Retina (tissue), 1 donor: ENCODE measurements around the gene ASTN1.

Experiments used
- DNase-seq: peaks from one replicate; pipeline ENCODE4 v3.0.0-alpha.2; 2016

ASTN1 gene

DNA sequence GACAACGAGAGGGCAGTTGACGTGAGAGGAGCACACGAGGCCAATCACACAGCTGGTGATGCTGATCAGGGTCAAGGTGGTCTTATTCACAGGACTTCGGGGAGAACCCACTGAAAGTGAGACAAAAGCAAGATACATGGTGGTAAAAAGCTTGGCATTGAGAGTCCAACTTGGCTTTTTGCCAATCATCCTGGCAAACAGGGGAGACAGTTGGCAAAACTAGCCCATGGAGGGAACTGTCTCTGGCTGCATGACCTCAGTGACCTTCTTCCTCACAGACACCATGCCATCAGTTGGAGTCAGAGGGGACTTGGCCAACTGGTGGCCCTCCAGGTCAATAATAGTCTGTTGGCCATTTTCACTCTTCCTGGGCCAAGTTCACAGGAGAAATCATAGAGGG, 139.9 kb downstream of the ASTN1 start:
- no peak for DNase-seq

DNA sequence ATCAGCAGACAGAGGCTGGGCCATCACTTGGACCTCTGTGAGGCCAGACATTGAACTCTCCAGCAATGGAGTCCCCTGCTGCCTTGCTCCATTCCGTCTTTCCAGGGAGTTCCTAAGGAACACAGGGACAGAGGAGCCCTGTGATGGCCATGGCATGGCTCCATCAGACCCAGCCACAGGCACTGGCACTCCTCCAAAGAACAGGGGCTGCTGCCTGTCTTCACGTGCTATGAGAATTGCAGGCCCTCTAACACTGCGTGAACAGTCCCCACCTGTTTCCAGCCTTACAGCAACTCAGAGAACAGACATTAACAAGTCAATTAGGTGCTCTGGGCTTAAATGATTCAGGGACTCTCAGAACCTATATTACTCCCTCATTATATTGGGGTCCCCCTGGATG, 140.8 kb downstream of the ASTN1 start:
- no peak for DNase-seq

DNA sequence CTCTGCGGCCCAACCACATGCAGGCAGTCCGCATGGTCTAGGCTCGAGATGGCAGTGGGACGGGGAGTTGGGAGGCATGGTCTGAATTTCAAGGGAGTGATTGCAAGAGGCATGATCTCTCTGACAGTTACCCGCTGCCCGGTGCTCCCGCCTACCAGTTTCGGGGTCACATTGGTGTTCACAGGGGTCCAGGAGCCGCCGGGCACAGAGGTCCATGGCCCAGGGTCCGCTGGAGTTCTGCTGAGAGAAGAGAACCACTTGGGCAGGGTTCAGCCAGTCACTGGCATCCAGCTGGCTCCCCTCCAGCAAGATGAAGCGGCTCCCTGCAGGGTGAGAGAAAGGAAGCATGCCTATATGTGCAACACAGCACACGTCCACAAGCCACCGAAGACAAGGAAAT, 141.3 kb downstream of the ASTN1 start:
- no peak for DNase-seq

DNA sequence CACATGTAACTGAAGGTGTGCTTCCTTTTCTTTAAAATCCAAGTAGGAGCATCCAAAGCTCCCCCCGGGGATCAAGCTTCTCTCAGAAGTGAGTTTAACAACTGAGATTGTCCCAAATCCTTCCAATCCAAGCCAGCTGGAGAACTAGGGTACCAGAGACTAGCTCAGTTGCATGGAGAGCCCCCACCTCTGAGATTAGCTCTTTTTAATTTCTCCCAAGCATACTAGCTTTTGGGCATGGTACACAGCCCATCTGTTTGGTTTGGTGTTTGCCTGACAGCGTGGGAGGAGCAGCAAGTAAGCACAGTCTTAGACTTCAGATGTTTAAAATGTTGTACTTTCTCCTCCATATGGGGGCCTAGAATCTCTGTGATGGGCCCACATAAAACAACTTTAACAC, 142.8 kb downstream of the ASTN1 start:
- no peak for DNase-seq

DNA sequence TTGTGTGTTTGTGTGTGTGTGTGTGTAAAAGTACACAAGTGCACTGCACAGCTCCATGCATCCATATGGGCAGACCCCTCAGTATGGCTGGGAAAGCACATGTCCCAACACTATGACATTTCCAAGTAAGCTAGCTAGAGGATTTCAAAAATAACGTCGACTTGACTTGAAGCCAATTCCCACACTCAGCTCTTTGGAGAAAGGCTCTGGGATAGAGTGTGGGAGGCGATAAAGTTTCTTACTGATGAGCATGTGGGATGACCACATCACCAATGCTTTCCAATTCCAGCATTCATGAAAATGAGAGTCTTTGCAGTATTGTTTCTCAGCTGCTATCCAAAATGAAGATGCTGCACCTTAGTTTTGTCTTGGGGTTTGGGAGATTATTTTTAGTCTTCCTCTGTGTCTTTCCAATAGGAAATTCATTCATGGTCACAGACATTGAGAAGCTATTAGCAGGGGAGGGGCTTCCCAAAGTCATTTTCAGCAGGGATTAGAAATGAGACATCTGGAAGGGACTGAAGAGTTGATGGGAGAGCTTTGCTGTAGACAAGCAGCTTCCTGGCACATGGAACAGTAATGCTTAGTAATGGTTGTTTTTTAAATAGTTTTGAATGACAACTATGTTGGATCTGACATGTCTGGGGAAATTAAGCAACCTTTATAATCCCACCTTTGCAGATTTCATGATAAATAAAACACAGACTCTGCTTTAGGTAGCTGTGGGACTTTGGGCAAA, 143.5 kb downstream of the ASTN1 start:
- no peak for DNase-seq

DNA sequence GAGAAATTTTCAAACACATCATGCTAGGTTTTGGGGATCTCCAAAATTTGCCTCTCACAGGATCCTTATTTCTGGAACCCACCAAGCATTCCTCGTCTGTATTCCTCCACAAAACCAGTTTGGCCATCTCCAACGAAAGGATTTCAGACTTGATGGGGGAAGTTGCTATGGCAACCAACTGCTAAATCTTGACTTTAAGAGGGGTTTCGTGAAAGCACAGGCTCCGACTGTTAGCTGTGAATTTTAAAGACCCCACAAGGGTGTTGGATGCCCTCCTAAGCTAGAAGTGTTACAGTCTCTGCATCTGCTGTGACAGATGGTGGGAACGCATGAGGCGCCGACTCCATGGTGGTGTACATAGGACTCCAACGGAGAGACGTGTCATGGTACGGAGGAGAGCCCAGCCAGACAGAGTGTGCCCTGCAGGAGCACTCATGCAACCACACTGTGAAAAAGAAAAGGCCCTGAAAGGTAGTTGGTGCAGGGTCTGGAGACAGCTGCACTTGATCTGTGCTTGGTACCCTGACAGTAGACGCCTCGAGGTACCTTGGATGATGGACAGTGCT, 147.1 kb downstream of the ASTN1 start:
- no peak for DNase-seq

DNA sequence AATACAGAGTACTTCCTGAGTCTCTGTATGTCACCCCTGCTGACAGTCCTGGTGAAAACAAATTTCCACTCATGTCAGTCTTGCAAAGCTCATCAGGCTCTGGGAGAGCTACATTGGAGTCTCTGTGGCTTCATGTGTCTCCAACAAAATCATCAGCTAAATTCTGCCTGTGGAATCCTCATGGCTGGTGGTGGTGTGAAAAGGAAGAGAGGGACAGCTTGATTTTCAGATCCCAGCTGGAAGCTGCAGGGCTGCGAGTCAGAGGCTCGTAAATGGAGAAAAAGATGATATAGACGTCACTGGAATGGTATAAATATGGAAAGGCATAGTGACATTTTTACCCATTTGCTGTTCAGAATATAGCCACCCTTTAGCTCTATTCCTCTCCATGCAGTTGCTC, 150.2 kb downstream of the ASTN1 start:
- no peak for DNase-seq

DNA sequence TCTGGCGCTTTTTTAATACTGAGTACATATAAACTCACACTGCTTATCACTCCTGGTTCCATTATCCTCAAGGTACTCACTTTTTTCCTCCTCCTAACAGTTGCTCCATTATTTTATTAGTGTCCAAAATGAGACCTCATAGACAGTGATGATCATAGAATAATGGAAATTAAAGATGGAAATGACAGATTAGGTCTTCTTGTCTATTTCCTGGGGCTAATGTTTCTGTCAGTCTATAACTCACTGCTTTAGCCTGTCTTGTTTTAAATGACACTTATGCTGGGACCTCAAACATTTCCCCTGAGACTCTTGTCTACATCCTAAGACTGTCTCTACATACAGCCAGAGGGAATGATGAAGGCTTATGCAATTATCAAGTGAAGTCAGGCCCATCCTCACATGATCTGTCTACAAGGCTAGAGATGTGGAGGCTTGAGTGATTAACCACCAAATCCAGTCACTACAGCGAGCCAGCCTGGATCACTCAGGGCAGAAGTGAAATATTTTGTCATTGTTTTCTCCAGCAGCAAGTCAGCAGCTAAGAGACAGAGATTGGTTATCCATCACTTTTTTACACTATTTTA, 152.1 kb downstream of the ASTN1 start:
- no peak for DNase-seq

DNA sequence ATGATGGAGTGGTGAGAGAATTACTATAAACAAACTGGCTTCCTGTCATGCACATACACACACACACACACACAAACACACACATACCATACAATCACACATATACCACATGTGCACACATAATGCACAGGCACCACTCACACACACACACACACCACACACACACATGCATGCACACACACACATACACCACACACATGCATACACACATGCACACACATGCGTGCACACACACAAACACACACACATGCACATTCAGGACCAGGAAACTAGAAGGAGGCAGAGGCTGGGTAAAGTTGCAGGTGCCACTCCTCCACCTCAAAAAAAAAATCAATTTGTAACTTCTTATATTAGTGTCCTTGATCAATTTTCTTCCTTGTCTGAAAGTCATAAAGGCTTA, 153.0 kb downstream of the ASTN1 start:
- no peak for DNase-seq

DNA sequence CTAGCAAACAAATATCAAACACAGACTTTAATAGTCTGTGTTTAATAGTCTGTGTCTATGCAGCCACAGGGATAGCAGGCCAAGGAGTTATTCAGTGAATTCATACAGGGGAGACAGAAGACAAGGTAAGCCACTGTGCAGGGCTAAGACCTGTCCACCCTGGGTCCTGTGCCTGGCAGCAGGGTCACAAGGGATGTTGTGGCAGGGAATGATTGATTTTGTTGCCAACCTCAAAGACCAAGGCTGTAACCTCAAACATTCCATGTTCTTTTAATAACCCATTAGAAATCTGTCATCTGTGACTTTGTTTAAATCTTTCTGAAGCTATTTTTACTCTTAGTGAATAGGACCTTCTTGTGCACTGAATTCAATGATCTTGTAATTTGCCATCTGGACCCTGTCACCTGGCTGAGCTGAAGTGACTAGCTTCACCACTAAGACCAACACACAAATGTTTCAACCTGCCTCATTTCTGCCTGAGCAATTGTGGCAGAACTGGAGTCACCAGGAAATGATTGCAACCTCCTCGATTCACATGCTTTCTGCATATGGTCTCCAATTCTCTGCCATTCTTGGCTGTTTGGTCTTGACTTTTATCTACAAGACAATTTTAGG, 154.2 kb downstream of the ASTN1 start:
- DNase-seq, result no peak

DNA sequence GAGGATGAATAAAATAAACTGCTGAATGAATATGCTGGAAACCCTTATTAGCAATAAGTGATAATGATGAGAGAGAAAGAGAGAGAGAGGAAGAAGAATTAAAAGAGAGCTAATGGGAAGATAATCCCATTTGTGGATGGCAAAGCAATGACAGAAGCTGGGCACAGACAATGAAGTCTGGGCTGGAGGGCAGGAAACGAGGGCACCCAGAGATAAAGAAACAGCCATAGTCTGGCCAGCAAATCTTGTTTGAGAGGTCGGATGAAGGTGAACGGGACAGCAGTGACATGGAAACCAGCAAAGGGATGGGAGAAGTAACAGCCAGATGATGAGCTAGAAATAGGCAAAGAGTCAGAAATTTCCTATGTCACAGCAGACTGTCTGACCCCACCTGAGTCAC, 155.9 kb downstream of the ASTN1 start:
- DNase-seq, result no peak

DNA sequence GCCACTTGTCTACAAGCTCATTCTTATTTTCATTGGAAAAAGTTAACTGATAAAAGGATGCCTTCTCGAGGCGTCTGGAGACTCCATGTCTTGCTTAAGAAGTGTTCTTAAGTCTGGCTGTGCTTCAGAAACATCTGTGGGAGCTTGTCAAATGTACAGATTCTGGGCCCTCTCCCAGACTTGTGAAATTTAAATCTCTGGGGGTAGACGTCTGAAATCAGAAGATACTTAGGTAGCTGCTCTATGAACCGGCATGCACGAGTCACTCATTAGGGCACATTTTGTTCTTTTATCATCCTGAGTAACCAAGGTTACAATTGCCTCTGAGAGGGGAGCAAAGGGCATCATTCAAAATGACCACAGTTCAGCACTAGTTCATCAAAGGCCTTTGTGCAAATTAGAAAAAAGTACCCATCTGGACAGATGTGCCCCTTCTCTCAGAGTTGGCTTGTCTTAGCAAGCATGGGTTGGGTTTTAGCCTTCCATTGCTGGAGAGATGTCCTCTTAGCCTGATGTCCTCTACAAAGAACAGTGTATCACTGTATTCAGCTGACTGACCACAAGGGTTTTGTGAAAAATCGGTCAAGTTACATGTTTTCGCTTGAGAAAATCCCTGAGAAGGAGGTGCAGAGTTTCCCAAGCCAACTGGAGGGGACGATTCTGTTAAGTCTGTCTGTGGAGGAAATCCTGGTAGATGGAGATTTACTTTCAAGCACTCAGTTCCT, 156.9 kb downstream of the ASTN1 start:
- DNase-seq, result no peak

DNA sequence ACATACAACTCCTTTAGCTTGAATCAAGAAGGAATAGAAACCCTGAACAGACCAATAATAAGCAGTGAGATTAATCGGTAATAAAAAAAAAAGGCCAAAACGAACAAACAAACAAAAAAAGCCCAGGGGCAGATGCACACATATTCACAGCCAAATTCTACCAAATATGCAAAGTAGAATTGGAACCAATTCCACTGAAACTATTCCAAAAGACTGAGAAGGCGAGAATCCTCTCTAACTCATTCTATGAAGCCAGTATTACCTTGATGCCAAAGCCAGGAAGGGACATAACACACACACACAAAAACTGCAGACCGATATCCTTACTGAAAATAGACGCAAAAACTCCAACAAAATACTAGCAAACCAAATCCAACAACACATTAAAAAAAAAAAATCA, 161.6 kb downstream of the ASTN1 start:
- DNase-seq, result no peak

DNA sequence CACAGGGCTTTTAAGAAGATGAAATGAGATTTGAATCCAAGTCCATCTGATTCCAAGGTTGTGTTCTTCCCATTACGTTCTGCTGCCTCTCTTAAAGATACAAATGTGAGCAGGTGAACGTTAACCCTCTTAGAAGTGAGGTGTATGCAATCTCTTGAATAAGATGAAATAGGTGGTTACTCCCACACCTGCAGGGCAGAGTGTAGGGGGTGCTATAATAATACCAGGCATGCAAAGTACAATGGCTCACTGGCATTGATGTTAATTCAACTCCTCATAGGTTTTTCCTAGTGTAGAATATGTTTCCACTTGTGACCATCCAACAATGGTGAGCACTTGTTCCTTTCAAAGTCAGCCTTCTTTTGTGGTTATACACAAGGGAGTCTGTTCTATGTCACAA, 163.0 kb downstream of the ASTN1 start:
- no peak for DNase-seq

DNA sequence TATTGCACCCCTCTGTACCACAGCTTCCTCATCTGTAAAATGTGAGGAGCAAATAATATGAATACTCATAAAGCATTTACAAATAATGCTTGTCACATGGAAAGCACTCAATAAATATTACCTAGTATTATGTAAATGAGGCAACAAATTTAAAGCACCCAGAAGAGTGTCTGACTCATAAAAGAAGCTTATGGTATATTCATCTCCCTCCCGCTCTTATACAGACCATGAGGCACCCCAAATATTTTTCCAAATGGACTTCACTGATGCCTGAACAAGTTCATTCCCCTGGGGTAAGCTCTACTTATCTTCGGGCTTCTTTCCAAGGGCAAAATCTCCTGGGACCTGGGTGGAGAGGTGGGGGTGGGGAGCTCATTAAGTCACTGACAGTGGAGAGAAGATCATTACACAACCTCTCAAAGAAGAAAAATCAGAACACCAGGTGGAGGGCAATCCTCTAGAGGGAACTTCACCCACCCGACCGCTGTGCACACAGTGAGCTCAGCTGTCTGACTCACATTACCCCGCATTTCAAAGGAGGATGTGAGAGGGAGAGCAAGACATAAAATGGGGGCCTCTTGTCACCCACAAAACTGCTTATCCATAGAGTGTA, 166.2 kb downstream of the ASTN1 start:
- no peak for DNase-seq

DNA sequence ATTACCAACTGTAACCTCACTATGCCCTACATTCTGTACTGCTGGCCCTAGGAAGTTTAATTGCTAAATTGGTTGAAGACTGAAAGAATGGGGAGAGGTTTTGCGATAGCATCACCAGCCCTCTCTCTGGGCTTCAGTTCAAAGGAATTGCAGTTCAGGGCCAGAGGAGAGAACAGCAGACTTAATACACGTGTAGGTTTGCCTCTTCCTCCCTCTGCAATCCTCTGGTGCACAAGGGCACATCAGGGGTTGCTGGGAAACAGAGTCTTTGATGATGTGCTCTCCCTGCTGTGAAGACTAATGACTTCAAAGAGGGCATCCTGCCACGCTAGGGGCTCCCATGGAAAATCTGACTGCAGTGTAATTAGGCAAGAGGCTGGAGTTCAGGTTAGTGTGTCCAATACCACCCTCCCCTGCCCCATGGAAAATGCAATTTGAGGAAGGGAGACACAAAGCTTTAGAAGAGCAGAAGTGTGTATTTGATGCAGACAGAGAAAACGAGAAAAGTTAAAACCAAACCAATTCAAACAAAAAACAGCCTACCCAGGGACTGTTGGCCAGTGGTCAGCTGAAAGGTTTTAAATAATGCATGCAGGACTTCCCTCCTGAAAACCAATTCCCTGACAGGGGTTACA, 167.9 kb downstream of the ASTN1 start:
- DNase-seq, result peak; percentile 70

DNA sequence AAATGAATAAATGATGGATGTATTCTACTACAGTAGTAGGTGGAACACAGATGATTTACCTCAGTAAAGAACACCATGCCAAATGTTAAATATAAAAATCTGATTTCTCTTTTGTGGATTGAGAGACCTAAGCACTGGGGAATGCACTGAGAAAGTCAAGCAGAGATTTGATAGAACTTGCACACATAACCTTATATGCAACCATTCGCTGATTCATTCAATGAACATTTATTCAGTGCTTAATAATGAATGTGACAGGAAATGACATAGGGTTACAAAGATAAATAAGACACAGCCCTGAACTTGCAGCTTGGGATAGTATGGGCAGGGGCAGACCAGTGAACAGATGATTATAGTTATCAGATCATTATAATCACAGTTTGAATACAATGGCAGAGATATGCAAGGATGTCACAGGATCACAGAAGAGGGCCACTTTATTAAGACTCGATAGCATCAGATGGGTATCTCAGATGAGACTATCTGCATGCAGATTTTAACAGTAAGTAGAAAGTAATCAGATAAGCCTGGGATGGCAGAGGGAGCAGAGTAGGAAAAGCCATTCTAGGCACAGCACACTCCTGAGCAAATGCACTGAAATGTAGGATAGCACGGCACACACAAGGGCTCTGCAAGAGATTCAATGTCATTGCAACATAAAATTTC, 169.4 kb downstream of the ASTN1 start:
- DNase-seq, result no peak

DNA sequence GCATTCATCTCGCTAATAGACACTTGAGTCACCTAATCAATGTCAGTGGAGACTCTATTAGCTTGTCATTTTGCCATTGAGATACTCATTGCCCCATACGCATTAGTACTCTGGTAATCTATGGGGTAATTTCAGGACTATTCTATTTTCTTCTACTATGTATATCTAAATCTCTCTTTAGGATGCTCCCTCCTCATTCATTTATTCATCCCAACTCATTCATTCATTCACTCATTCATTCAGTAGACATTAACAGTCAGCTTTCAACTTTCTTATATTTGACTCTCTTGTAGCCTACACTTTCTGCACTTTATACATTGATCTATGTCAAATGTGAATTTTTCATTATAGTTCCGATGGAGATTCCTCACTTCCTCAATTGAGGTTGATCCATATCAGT, 170.9 kb downstream of the ASTN1 start:
- DNase-seq, result no peak

DNA sequence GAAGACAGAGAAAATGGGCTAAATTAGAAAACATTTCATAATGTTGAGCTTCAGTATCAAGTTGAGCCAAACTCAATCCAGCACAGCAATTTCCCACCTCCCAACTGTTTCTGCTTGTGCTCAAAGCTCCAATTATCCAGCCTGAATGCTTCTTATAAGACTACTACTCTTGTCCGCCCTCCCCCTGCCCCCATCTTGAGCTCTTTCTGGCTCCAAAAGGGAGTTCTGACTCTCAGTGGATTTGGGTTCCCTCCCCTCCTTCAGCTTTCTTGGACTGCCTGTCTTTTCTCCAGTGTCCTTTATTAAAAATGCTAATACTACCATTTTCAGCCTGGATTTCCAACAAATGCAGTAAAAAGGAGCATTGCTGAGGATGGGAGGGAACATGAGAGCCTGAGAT, 174.8 kb downstream of the ASTN1 start:
- DNase-seq, result no peak

DNA sequence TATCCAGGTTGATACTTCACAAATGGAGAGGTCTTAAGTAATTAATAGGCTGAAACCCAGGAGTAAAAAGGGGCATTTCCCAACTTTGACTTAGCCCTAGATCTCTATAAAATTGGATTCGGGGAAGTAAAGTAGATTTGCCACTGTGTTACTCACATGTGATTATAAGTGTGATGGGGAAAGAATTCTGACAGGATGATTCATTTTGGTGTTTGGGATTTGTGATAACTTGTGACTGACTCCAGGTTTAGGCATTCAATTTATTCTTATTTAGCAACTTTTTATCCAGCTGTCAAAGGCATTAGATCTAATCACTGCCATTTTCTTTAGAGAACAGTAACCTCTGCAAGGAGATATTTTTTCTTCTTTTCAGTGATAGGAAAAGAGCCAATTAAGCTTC, 175.5 kb downstream of the ASTN1 start:
- DNase-seq, result no peak

DNA sequence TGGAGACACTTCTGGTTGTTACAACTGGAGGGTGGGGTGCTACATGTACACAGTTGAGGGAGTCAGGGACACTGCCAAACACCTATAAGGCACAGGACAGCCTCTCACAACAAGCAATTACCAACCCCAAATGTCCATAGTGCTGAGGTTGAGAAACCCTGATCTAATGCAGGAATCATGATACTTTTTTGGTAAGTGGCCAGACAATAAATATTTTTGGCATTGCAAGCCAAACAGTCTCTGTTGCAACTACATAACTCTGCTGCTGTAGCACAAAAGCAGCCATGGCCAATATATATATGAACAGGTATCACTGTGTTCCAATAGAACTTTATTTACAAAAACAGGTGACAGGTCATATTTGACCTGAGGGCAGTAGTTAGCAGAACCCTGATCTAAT, 177.5 kb downstream of the ASTN1 start:
- no peak for DNase-seq

DNA sequence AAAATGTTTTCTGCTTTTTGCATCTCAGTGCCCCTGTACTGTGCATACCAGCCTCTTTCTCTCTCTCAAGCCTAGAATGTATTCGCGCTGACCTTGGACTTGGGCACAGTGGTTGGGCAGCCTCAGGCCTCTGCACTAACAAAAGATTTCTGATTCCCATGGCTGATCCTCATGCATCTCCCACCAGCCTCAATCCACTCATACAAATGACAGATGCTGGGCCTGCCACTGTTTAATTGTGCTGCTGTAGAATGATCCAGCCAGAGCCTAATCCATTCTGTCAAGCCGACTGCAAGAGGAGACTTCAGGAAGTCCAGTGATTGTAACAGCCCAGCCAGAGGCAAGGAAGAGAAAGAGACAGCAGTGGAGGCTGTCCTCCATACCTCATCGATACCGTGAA, 180.8 kb downstream of the ASTN1 start:
- peak; percentile 70 for DNase-seq
